GM18498 (cell line): ENCODE results near the gene CHAT.

ENCODE experiments used
- ATAC-seq: cut with Tn5 transposase; IDR thresholded peaks from one replicate; pipeline ENCODE4 v1.9.1; 2021; ENCODE audit warnings: mild to moderate bottlenecking, moderate library complexity; ENCODE audit not compliant: unreplicated experiment

CHAT gene

GRCh38 chr10:49596836-49597235 is 17.0 kb upstream of the CHAT start:
- ATAC-seq, result no peak

GRCh38 chr10:49597426-49598163 is 16.2 kb upstream of the CHAT start:
- ATAC-seq, result no peak

DNA sequence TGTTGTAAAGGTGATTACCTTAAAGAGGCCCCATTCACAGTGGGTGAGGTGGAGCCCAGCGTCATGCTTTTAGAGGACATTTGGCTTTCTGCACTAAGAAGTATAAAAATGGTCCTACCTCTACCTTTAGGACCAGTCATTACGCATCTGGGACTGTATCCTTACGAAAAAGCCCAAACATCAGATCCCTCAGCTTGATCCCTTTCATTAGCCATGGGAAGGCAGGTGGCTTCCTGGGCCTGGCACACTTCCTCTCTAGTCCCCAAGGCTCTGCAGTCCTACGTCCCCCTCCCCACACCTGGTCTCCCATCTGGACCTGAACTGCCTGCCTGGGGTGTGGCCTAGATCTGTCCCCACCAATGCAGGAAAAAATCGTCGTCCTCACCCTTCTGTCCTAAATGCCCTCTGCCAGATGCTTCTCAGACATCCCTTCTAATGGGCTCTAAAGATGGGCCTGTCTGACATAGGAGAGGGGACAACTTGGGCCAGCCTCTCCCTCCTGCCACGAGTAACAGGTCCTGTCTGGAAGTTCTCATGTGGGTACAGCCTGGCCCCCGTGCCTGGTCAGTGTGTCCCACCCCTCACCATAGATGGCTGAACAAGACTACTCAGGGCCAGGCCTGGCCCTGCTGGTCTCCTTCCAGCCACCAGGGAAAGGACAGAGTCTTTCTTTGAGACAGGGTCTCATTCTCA is 15.5 kb upstream of the CHAT start:
- no peak for ATAC-seq

GRCh38 chr10:49598986-49599385 is 14.9 kb upstream of the CHAT start:
- ATAC-seq, result no peak

GRCh38 chr10:49599546-49599945 is 14.3 kb upstream of the CHAT start:
- no peak for ATAC-seq

DNA sequence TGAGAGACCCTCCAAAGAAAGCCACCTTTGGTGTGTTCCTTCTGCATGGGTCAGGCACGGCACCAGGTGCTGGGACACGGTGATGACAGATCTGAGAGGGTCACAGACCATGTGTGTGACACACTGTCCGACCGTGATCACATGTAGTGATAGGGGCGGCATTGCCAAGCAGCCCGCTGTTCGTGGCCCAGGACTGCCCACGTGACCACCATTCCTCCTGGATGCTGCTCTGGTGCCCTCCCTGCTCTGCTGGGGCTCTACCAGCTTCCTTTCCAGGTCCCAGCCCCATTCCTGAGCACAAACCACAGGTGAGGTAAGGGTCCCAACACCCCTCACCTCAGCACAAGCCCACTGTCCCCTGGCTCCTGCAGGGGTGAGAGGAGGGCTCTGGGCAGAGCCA is 13.8 kb upstream of the CHAT start:
- no peak for ATAC-seq

DNA sequence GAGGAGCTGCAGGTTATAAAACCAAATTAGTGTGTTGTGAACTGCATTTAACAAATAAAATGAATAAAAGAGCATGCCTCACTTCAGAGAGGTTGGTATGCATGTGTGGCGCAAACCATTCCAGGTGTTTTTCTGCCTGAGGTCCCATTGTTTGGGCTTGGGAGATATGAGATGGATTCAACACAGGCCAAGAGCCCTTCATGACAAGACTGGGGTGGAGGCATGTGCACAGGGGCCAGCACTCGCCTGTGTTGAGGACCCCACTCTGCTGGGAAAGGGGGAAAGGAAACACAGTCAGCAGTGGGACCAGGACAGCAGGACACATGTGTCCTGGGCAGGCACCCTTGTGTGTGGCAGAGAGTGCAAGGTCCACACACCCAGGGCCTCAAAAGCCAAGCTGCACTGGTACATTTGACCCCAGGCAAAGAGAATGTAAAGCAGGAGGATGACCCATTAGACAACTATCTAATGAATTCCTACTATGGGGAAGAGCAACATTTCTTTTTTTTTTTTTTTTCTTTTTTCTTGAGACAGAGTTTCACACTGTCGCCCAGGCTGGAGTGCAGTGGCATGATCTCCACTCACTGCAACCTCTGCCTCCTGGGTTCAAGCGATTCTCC is 12.9 kb upstream of the CHAT start:
- no peak for ATAC-seq

- ATAC-seq, result peak; percentile 47
These were observed 12.0 kb upstream of the CHAT start for GRCh38 chr10:49601857-49602256.

- no peak for ATAC-seq
These were observed 11.3 kb upstream of the CHAT start for GRCh38 chr10:49602380-49603023.

DNA sequence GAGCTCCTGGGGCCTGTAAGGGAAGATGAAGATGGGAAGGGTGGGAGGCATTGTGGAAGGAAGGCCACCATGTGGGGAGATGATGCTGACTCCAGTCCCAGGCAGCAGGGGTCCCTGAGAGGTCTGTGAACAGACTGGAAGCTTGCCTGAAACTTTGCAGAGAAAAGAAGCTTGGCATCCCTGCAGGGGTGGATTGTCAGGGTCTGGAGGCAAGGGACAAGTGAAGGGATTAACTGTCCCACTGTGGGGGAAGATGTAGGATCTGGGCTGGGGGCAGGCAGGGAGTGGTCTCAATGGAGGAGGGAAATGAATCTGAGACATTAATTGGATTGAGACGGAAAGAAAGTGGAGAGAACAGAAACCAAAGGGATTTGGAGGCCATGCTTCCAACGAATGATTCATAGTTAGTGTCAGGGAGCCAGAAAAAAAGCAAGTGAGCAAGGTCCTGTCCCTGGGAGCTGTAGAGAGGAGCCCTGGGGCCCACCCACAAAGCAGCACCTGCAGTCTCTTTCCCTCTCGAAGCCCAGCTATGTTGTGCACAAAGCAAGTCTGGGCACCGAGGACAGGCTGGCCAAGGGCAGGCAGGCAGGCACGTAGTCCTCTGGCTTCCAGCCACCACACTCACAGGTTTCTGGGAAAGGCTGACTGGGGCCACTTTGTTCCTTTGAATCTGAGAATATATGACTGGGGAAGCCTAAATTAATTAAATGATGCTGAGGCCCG is 8.5 kb upstream of the CHAT start:
- no peak for ATAC-seq

- ATAC-seq, result no peak
These were observed 7.8 kb upstream of the CHAT start for GRCh38 chr10:49605939-49606509.

DNA sequence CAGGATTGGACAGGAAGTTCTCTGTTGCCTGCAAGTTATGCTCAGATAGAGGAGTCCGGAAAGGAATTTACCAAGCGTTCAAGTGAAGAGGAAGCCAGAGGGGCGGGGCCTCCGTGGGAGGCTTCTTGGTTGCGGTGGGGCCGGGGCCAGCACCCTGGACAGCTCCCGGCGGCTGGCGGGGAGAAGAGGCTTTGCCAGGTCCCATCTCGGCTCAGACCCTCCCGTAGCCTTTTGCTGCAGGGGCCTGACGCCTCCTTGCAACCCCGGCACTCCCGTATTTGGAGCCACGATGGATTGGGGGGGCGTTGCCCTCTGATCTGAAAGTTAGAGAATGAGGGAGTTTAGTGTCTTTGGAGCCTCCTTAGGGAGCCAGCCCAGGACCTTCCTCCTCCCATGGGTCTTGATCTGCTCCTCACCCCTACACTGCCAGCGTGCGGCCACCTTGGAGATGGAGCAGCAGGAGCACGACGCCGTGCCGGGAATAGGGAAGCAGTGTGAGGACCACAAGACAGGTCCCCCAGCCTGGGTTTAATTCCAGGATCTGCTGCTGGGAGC is 6.8 kb upstream of the CHAT start:
- no peak for ATAC-seq

DNA sequence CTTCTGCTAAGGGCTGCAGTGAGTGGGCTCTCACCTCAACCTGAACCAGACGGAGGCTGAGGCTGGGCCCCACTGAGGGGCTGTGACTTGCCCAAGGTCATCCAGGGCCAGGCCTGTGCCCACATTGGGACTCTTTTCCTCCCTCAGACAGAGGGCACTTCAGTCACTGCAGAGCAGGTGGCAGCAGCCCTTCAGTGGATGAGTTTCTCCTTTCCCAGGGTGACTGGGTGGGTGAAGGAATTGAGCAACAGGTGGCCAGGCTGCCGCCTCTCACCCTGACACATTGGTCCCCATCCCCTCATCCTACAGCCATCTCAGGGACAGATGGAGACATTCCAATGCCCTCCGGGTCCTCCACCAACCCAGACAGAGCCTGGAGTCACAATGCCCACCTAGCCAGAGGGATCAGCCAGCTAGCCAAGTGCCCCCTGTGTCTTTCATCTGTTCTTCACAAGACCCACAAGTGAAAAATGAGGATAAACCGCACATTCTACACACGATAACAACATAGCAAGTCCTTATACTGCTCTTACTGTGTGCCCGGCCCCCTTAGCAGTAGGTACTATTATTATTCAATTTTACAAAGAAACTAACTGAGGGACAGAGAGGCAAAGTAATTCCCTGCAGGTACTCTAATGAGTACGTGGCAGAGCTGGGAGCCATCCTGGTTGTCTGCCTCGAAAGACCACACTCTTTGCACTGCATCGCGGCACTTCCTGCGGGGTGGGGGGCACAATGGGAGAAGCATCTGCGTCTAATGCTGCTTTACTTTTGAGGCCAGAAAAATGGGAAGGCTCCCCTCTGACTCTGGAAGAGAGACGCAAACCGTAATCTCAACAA is 5.5 kb upstream of the CHAT start:
- no peak for ATAC-seq

DNA sequence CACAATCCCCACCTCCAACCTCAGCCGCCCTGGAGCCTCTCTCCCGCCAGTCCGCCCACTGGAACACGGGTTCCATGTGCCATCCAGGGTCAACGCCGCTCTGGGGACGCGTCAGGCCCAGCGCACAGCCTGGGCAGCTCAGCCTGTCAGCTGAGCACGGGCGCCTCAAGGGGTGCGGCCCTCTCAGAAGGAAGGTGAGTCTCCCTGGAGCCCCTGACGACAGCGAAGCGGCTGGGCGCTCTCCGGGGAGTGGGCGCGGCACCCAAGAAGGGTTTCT is 4.9 kb upstream of the CHAT start:
- no peak for ATAC-seq

GRCh38 chr10:49609283-49610113 is 4.3 kb upstream of the CHAT start:
- no peak for ATAC-seq

GRCh38 chr10:49610114-49610457 is 3.8 kb upstream of the CHAT start, which contains the start of gene SLC18A3:
Gene SLC18A3 (plus strand): TSS chr10:49610310. CDS start chr10:49610741, 431 bp downstream.
- no peak for ATAC-seq

DNA sequence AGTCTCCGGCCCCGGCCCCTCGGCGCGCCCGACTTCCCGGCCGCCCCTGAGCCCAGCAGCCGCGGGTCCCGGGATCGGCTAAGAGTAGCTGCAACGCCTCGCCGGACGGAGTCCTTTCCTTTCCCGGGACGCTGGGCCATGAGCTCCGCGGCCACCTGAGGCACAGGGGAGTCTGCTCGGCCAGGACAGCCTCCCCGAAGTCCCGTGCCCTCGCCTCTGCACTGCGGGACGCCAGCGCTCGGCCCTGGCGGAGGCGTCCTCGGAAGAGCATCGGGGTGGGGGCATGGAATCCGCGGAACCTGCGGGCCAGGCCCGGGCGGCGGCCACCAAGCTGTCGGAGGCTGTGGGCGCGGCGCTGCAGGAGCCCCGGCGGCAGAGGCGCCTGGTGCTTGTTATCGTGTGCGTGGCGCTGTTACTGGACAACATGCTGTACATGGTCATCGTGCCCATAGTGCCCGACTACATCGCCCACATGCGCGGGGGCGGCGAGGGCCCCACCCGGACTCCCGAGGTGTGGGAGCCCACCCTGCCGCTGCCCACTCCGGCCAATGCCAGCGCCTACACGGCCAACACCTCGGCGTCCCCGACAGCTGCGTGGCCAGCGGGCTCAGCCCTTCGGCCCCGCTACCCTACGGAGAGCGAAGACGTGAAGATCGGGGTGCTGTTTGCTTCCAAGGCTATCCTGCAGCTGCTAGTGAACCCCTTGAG is 3.2 kb upstream of the CHAT start:
- no peak for ATAC-seq

- no peak for ATAC-seq
These were observed 2.5 kb upstream of the CHAT start for GRCh38 chr10:49611166-49611815.
